H1 (cell line): ENCODE results near the gene CCDC117. TPM values are rescaled to one million over a fixed set of nuclear protein-coding genes. Genes with fewer than 3 reads are reported as not detected.

Experiments used
- CTCF ChIA-PET: fragments of 300-600 bp; sonication (Branson Sonifier 250); formaldehyde crosslinking; loops from one replicate; lab custom pipeline; 2021; ENCODE audit not compliant: partially characterized antibody; lab: Charles Lee
- POLR2A ChIA-PET: fragments of 300-600 bp; sonication (Branson Sonifier 250); formaldehyde crosslinking; loops from one replicate; lab custom pipeline; 2021; ENCODE audit warnings: inconsistent platforms; ENCODE audit not compliant: partially characterized antibody; lab: Charles Lee
- DNase-seq, 2 experiments: peaks; one replicate each; pipeline versions ENCODE4 v3.0.0 to v3.0.0-alpha.2; 2010 to 2022; ENCODE audit warnings: low spot score in 2 of 2, low read depth in 1 of 2, mixed read lengths in 1 of 2
- FAIRE-seq: peaks from 2 replicates; lab custom pipeline; 2011; peaks lifted over from hg19 to GRCh38; lab: Jason Lieb, UNC
- H2AFZ ChIP-seq: 2 replicates; pipeline ENCODE4 v1.8.1; 2012; ENCODE audit warnings: low read length, inconsistent platforms
- H2AK5ac ChIP-seq: 2 replicates; pipeline ENCODE4 v1.6.1; 2013; ENCODE audit warnings: low read depth, low read length
- H2BK120ac ChIP-seq: replicated peaks from 2 replicates; pipeline ENCODE3; 2013; ENCODE audit warnings: low read depth, low read length, inconsistent platforms
- H2BK12ac ChIP-seq: 2 replicates; pipeline ENCODE4 v1.6.1; 2013; ENCODE audit warnings: low read depth, low read length
- H2BK15ac ChIP-seq: 2 replicates; pipeline ENCODE4 v1.6.1; 2013; ENCODE audit warnings: low read length
- H2BK20ac ChIP-seq: 2 replicates; pipeline ENCODE4 v1.6.1; 2013; ENCODE audit warnings: low read length
- H2BK5ac ChIP-seq: 2 replicates; pipeline ENCODE4 v1.6.1; 2013; ENCODE audit warnings: low read depth, low read length
- H3K14ac ChIP-seq: 2 replicates; pipeline ENCODE4 v1.6.1; 2013; ENCODE audit warnings: inconsistent platforms; ENCODE audit not compliant: insufficient read length
- H3K18ac ChIP-seq: 2 replicates; pipeline ENCODE4 v1.6.1; 2013; ENCODE audit warnings: low read length; ENCODE audit errors: extremely low read depth
- H3K23ac ChIP-seq: 2 replicates; pipeline ENCODE4 v1.6.1; 2013; ENCODE audit warnings: inconsistent platforms; ENCODE audit not compliant: insufficient read length
- H3K23me2 ChIP-seq: 2 replicates; pipeline ENCODE4 v1.6.1; 2013; ENCODE audit warnings: low read depth, low read length
- H3K27ac ChIP-seq: 2 replicates; pipeline ENCODE4 v1.6.1; 2011; ENCODE audit warnings: low read depth, low read length, inconsistent platforms
- H3K27me3 ChIP-seq, 4 experiments: replicated peaks in 1 of 4; 1 replicate in 1 of 4; 2 replicates in 3 of 4; pipeline versions ENCODE4 v1.6.1 to v1.8.1; 2011 to 2013; ENCODE audit warnings: low read length in 3 of 4, mild to moderate bottlenecking in 3 of 4, inconsistent platforms in 2 of 4, mixed read lengths in 2 of 4, moderate library complexity in 1 of 4; ENCODE audit not compliant: control insufficient read depth in 3 of 4, insufficient read depth in 3 of 4; ENCODE audit errors: extremely low read depth in 1 of 4
- H3K36me3 ChIP-seq, 4 experiments: 2 replicates each; pipeline versions ENCODE4 v1.6.1 to v1.8.1; 2011 to 2013; ENCODE audit warnings: mild to moderate bottlenecking in 4 of 4, low read length in 3 of 4, moderate library complexity in 2 of 4, control low read depth in 1 of 4, inconsistent platforms in 1 of 4; ENCODE audit not compliant: insufficient read depth in 4 of 4, control insufficient read depth in 2 of 4
- H3K4ac ChIP-seq: replicated peaks from 2 replicates; pipeline ENCODE3; 2013; ENCODE audit warnings: low read length, low read depth, mixed read lengths, inconsistent platforms; ENCODE audit not compliant: insufficient read length
- H3K4me1 ChIP-seq, 4 experiments: replicated peaks in 1 of 4; 1 replicate in 1 of 4; 2 replicates in 3 of 4; pipeline versions ENCODE4 v1.6.1 to v1.8.1; 2011 to 2013; ENCODE audit warnings: low read length in 3 of 4, inconsistent platforms in 2 of 4, mixed read lengths in 1 of 4; ENCODE audit not compliant: insufficient read depth in 4 of 4, control insufficient read depth in 3 of 4
- H3K4me2 ChIP-seq, 2 experiments: 2 replicates each; pipeline versions ENCODE4 v1.6.1 to v1.8.1; 2011 to 2013; ENCODE audit warnings: low read depth in 2 of 2, low read length in 2 of 2, control low read depth in 1 of 2, inconsistent platforms in 1 of 2, mild to moderate bottlenecking in 1 of 2; ENCODE audit not compliant: insufficient read depth in 1 of 2
- H3K4me3 ChIP-seq, 4 experiments: fragments of 200-600, 300-600 bp in 1 of 4; sonication (generic), shearing (Covaris generic), sonication (Bioruptor Twin) in 1 of 4; 2 replicates each; pipeline versions ENCODE4 v1.5.1 to v1.8.1; 2011 to 2016; ENCODE audit warnings: low read length in 4 of 4, low read depth in 3 of 4, control low read depth in 2 of 4, inconsistent platforms in 2 of 4, mild to moderate bottlenecking in 2 of 4, mixed read lengths in 1 of 4, moderate library complexity in 1 of 4; ENCODE audit not compliant: insufficient read depth in 2 of 4; ENCODE audit errors: extremely low read depth in 1 of 4
- H3K56ac ChIP-seq: replicated peaks from 2 replicates; pipeline ENCODE3; 2013; ENCODE audit warnings: low read depth, mild to moderate bottlenecking, mixed read lengths, low read length, inconsistent platforms; ENCODE audit not compliant: insufficient read length
- H3K79me1 ChIP-seq: 2 replicates; pipeline ENCODE4 v1.6.1; 2013; ENCODE audit warnings: low read depth, low read length, control low read depth
- H3K79me2 ChIP-seq, 2 experiments: 2 replicates each; pipeline versions ENCODE4 v1.6.1 to v1.8.1; 2012 to 2013; ENCODE audit warnings: low read length in 2 of 2, mild to moderate bottlenecking in 2 of 2, inconsistent platforms in 1 of 2; ENCODE audit not compliant: insufficient read depth in 2 of 2, control insufficient read depth in 1 of 2
- H3K9ac ChIP-seq, 4 experiments: replicated peaks in 1 of 4; 1 replicate in 1 of 4; 2 replicates in 3 of 4; pipeline versions ENCODE4 v1.6.1 to v1.8.1; 2011 to 2013; ENCODE audit warnings: low read depth in 3 of 4, low read length in 3 of 4, control low read depth in 2 of 4, mild to moderate bottlenecking in 2 of 4, moderate library complexity in 2 of 4, inconsistent platforms in 1 of 4; ENCODE audit errors: extremely low read depth in 1 of 4
- H3K9me3 ChIP-seq, 2 experiments: 2 replicates each; pipeline versions ENCODE4 v1.6.1 to v1.8.1; 2012 to 2013; ENCODE audit warnings: mild to moderate bottlenecking in 2 of 2, moderate library complexity in 2 of 2, control low read depth in 1 of 2, inconsistent platforms in 1 of 2, low read depth in 1 of 2, low read length in 1 of 2, mixed read lengths in 1 of 2; ENCODE audit not compliant: insufficient read depth in 2 of 2
- H4K20me1 ChIP-seq, 2 experiments: replicated peaks in 1 of 2; 2 replicates each; pipeline versions ENCODE3 to v1.8.1; 2011 to 2013; ENCODE audit warnings: inconsistent platforms in 2 of 2, low read length in 2 of 2, mild to moderate bottlenecking in 1 of 2; ENCODE audit not compliant: insufficient read depth in 2 of 2, control insufficient read depth in 1 of 2
- H4K5ac ChIP-seq: 2 replicates; pipeline ENCODE4 v1.6.1; 2013; ENCODE audit warnings: low read length, low read depth, mixed read lengths, inconsistent platforms; ENCODE audit not compliant: insufficient read length
- H4K8ac ChIP-seq: 2 replicates; pipeline ENCODE4 v1.8.0; 2013; ENCODE audit warnings: mild to moderate bottlenecking, moderate library complexity, low read length, inconsistent platforms; ENCODE audit not compliant: insufficient read depth; ENCODE audit errors: extremely low read depth
- H4K91ac ChIP-seq: replicated peaks from 2 replicates; pipeline ENCODE3; 2013; ENCODE audit warnings: low read length, mixed read lengths, inconsistent platforms; ENCODE audit not compliant: insufficient read length
- BACH1 ChIP-seq: IDR thresholded peaks from 2 replicates; pipeline ENCODE4 v1.6.1; 2012; ENCODE audit warnings: low read length, improper control_type of control experiment
- KDM1A ChIP-seq: fragments of 200-600, 300-600 bp; sonication (generic); IDR thresholded peaks from 2 replicates; pipeline ENCODE4 v1.7.1; 2016; ENCODE audit warnings: mild to moderate bottlenecking, low read length, borderline replicate concordance
- SIRT6 ChIP-seq: IDR thresholded peaks from one replicate; pipeline ENCODE4 v1.7.1; 2012; ENCODE audit warnings: low read length, inconsistent platforms
- WGBS, 2 experiments: shearing (Covaris generic) in 1 of 2; methylation state at CpG; one replicate each; pipeline versions ENCODE4 v1.1.6 to v1.1.7; 2013 to 2015; ENCODE audit warnings: low lambda C conversion rate in 2 of 2, mixed read lengths in 2 of 2, inconsistent platforms in 1 of 2, low coverage in 1 of 2, missing lambda C conversion rate in 1 of 2; ENCODE audit not compliant: insufficient replicate concordance in 2 of 2, insufficient coverage in 1 of 2, insufficient read length in 1 of 2; ENCODE audit errors: extremely low coverage in 1 of 2, missing lambda C conversion rate in 1 of 2; 5-methylcytosine and 5-hydroxymethylcytosine counted together
- long read RNA-seq, 2 experiments: library from RNA in 1 of 2; library from capped mRNA in 1 of 2; stranded (forward); transcript quantifications; one replicate each; pipeline ENCODE4 v2.0.0, GENCODE V29; 2021; ENCODE audit warnings: inconsistent platforms in 1 of 2
- polyA minus RNA-seq, 3 experiments: library from RNA; depleted of rRNA, polyadenylated mRNA; stranded (reverse); fragments of >200 nt; gene quantifications; 1 replicate in 2 of 3; 2 replicates in 1 of 3; pipeline ENCODE4 v1.2.3, GENCODE V29; 2011
- polyA plus RNA-seq, 7 experiments: library from polyadenylated mRNA; depleted of rRNA in 3 of 7; stranded (reverse) in 5 of 7; unstranded in 2 of 7; fragments of >200 nt in 5 of 7; fragments of 200-250 nt in 2 of 7; gene quantifications; 1 replicate in 5 of 7; 2 replicates in 1 of 7; 4 replicates in 1 of 7; pipeline versions ENCODE4 v1.2.1 to v1.2.3, GENCODE V29; 2011 to 2013; ENCODE audit warnings: missing spikeins in 2 of 7, mixed read lengths in 2 of 7
- total RNA-seq: library from RNA; stranded (reverse); fragmentation: NEBNext Ultra II Directional; extraction: Animal tissue kit (Norgen Biotek cat#: 25700); gene quantifications from 2 replicates; pipeline ENCODE4 v1.2.1, GENCODE V29; 2021
- TF ChIP-seq, protein P1 (sequence below): IDR thresholded peaks from 2 replicates; pipeline ENCODE4 v1.6.1; 2012; ENCODE audit warnings: inconsistent platforms

Gene CCDC117, protein sequence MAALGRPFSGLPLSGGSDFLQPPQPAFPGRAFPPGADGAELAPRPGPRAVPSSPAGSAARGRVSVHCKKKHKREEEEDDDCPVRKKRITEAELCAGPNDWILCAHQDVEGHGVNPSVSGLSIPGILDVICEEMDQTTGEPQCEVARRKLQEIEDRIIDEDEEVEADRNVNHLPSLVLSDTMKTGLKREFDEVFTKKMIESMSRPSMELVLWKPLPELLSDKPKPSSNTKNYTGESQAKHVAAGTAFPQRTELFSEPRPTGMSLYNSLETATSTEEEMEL
- total RNA-seq (40.4 and 43.1 TPM in 2 replicates), polyA plus RNA-seq (2011; rRNA removed) (5.9 and 9.1 TPM in 2 replicates), polyA minus RNA-seq (2011; rRNA and poly(A)+ RNA removed) (8.2 and 8.8 TPM in 2 replicates)
- 14.7 TPM for polyA plus RNA-seq (2011; cell fraction: cytosol; rRNA removed)
- polyA plus RNA-seq (2011; cell fraction: nucleus; rRNA removed): 3.4 TPM
- 15.2 to 44.0 TPM (median 17.7 TPM) in 4 replicates for polyA plus RNA-seq (2012, experiment 1 of 2)
- 5.5 TPM for polyA plus RNA-seq (2012, experiment 2 of 2)
- polyA plus RNA-seq (2013, experiment 1 of 2): 21.7 TPM
- 23.0 TPM for polyA plus RNA-seq (2013, experiment 2 of 2)
- 14.6 TPM for polyA minus RNA-seq (2011; cell fraction: cytosol; rRNA and poly(A)+ RNA removed)
- polyA minus RNA-seq (2011; cell fraction: nucleus; rRNA and poly(A)+ RNA removed): 10.3 TPM
- long read RNA-seq, experiment 1, transcript CCDC117-201 (5 exons, 3,985 nt): major isoform, 6 of 22 reads
- long read RNA-seq, experiment 1, partial matches to known transcripts: 0 of 22 reads
- long read RNA-seq, experiment 1, other reads (novel, unspliced or antisense): 15 of 22 reads
- long read RNA-seq, experiment 2: 0 reads

DNA sequence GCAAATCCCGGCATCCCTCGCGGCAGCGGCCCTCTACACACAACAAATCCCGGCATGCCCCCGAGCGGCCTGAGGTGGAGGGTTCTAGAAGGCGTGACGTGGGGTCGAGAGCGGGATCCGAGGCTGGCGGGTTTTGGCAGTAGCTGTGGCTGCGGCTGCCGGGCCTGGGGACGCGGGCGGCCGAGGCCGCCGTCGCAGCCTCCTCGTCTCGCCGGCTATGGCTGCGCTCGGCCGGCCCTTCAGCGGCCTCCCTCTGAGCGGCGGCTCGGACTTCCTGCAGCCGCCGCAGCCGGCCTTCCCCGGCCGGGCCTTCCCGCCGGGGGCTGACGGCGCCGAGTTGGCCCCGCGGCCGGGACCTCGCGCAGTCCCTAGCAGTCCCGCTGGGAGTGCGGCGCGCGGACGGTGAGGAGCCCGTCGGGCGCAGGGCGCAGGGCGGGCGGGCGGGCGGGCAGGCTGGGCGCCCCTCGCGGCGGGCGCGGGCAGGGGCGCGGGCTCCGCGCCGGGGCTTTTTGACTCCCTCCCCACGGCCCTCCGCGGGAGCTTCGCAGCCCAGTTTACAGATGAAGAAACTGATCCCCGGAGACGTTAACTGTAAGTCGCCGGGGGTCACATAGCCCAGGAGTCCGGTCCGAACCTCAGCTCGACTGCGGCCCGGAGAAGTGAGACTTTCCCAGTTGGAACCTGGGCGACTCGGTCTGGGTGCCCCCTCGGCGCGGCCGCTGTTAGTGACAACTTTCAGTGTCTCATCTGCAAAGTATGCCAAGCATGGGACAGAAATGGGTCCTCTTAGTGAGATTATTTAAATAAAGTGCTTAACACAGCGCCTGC is at the start of gene CCDC117:
CCDC117 (plus strand) TSS at position 63 of the 828 bp plus-strand sequence; CDS start at position 218, 155 bp downstream.
- H2AK5ac ChIP-seq: no peak within 1 kb of the TSS
- H3K79me1 ChIP-seq: peaks cover 3% of the 10 kb centered on the region; the same call in 1 of the 2 replicates
- FAIRE-seq: no peak
- H4K91ac ChIP-seq: no peak within 1 kb of the TSS
- H3K27me3 ChIP-seq: no peaks in the 10 kb centered on the region
- peak within 1 kb of the TSS; percentile 72 for H2BK120ac ChIP-seq
- peak; percentile 89 to 92 for DNase-seq
- CTCF ChIA-PET: interaction anchor here (1.3 to 1.5 kb wide), 3 partner anchors 11 to 35 kb away, joined by 3 to 6 read pairs (median 3); no protein-coding TSS in a partner anchor
- H3K27ac ChIP-seq: peak within 1 kb of the TSS; percentile 91; the same call in 1 of the 2 replicates
- H4K20me1 ChIP-seq: peaks cover 0 to 2% of the 10 kb centered on the region in 2 experiments
- H3K9me3 ChIP-seq: no peaks in the 10 kb centered on the region
- H4K5ac ChIP-seq: peak within 1 kb of the TSS; percentile 72
- H2BK20ac ChIP-seq: no peak within 1 kb of the TSS
- POLR2A ChIA-PET: interaction anchor here (0.6 to 5.5 kb wide), 7 partner anchors 12 to 237 kb away, joined by 3 to 31 read pairs (median 4); partner anchors contain the start of genes CHEK2, HSCB, TTC28 and XBP1
- H3K79me2 ChIP-seq: peaks cover 0 to 27% of the 10 kb centered on the region in 2 experiments; a peak in 2 of 4 replicates
- H3K56ac ChIP-seq: no peak within 1 kb of the TSS
- H3K4me1 ChIP-seq: peaks cover 0 to 3% (median 0%) of the 10 kb centered on the region in 4 experiments; a peak in 2 of 7 replicates
- H2BK12ac ChIP-seq: no peak within 1 kb of the TSS
- H3K18ac ChIP-seq: no peak within 1 kb of the TSS; the same call in none of the 2 replicates
- H2AFZ ChIP-seq: no peak within 1 kb of the TSS
- peaks cover 0 to 29% (median 1%) of the 10 kb centered on the region in 4 experiments; a peak in 3 of 8 replicates for H3K36me3 ChIP-seq
- H3K4me3 ChIP-seq: peak within 1 kb of the TSS; percentile 71 to 77 (median 73)
- no peak within 1 kb of the TSS for H3K14ac ChIP-seq
- H3K9ac ChIP-seq: peak within 1 kb of the TSS; percentile 74 to 96 (median 88)
- no peak within 1 kb of the TSS for H3K23ac ChIP-seq
- H2BK5ac ChIP-seq: no peak within 1 kb of the TSS
- peak within 1 kb of the TSS; percentile 88 to 97 for H3K4me2 ChIP-seq
- 1% methylated on average over 54 of the region's 92 CpGs; no CpG with 5 or more reads in 1 of the 2 experiments for WGBS, 2 experiments
- H3K4ac ChIP-seq: peak within 1 kb of the TSS; percentile 2
- peak within 1 kb of the TSS; percentile 97; the same call in 1 of the 2 replicates for H4K8ac ChIP-seq
- peaks cover 4% of the 10 kb centered on the region for H3K23me2 ChIP-seq
- no peak within 1 kb of the TSS for H2BK15ac ChIP-seq
- TF ChIP-seq BACH1: no peak
- TF ChIP-seq, protein P1, sequence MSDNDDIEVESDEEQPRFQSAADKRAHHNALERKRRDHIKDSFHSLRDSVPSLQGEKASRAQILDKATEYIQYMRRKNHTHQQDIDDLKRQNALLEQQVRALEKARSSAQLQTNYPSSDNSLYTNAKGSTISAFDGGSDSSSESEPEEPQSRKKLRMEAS: peak; percentile 61; the same call in 1 of the 2 replicates
- TF ChIP-seq KDM1A: peak; percentile 67; the same call in 1 of the 2 replicates
- TF ChIP-seq SIRT6: no peak
